GM10266 (cell line): ENCODE results near the gene RAMP1.

Experiments
- DNase-seq: peaks from one replicate; pipeline ENCODE4 v3.0.0; 2012; ENCODE audit errors: extremely low spot score
- CTCF ChIP-seq: IDR thresholded peaks from 2 replicates; pipeline ENCODE4 v1.5.1; 2012; ENCODE audit warnings: mild to moderate bottlenecking, low read depth; ENCODE audit not compliant: control insufficient read depth, insufficient read depth; ENCODE audit errors: missing control alignments

Gene RAMP1

DNA sequence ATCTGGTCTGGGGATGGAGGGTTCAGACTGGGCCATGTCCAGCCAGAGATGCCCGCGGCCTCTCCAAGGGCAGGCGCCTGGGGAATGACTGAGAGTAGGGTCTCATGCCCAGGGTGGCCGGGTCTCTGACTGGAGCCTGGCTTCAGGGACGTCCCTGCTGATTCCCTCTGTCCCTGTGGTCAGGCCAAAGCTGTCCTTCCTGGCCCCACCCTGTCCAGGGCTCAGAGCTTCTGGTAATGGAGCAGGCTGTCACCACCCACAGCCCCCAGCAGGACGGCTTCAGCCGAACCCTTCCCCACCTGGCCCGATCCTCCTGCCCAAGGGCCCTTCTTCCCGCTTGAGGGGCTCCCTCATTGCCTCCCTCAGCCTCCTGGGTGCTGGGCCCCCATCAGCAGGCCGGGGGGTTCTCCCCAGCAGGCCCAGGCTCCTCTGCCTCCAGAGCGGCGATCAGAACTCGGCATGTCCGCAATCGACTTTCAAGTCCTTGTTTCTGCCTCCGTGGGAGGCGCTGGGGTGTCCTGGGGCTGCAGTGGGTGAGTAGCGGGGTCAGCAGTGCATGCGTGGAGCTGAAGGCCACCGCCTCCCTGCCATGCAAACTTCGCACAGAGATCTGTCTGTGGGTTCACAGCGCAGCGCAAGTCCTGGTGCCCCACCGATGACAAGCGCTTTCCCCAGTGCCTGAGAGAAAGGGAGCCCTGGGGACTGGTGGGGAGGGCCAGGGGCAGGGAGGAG lies 18.3 kb downstream of the RAMP1 start:
- no peak for DNase-seq
- TF ChIP-seq CTCF: no peak

- DNase-seq: no peak
- TF ChIP-seq CTCF: no peak
Measured at GRCh38 chr2:237878321-237879057, 19.1 kb downstream of the RAMP1 start.

GRCh38 chr2:237879058-237879430 lies 19.6 kb downstream of the RAMP1 start:
- no peak for DNase-seq
- no peak for TF ChIP-seq CTCF

DNA sequence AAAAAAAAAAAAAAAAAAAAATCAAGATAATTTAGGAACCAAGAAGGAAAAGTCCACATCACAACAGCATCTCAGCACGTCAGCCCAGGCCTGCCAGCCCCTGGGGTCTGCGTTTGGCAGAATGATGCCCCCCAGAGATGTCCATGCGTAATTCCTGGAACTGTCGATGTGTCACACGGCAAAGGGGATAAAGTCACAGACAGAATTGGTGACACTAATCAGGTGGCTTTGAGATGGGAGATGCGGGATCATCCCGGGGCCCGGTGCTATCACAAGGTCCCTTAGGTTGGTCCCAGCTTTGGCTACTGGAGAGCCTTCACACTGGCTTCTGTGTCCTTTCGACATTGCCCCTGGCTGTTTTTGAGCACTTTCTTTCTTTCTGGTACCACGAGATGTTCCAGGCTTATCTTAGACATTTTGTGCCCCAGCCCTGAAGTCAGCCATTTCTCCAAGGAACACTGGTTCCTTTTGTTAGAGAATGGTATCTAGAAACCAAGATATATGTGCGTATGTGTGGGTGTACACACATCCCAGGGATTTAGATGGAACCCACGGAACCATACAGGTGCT lies 20.7 kb downstream of the RAMP1 start:
- DNase-seq: no peak
- no peak for TF ChIP-seq CTCF

GRCh38 chr2:237882510-237883481 lies 23.4 kb downstream of the RAMP1 start:
- DNase-seq: no peak
- TF ChIP-seq CTCF: no peak

- TF ChIP-seq CTCF: no peak
- DNase-seq: no peak
Measured at GRCh38 chr2:237883951-237884446, 24.6 kb downstream of the RAMP1 start.
